Measurements from ENCODE around the gene FBN1.

DNA sequence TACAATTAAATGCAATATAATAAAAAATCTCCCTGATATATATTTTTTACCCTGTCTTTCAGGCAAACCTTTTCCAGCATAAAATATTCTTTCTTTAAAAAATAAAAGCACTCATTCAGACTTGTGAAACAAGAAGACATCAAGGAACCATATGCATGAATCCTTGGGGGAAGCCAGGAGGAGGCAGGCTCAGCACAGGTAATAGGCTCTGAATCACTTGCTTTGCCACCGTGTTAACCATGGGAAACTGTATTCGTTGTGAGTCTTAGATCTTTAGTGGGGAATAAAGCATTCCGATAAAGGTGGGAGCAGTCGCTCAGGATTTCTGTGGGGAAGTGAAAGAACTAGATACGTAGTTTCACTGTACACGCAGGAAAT, 42.4 kb downstream of the FBN1 start:
- TF ChIP-seq ZNF274 (IDR thresholded peaks at IDR 0.05; ENCODE audit: low read length) (no peak), ZNF274 (tag by site-specific recombination; IDR thresholded peaks at IDR 0.05; ENCODE audit: borderline replicate concordance) (no peak), ZNF148 (tag by site-specific recombination; IDR thresholded peaks at IDR 0.05; ENCODE audit: borderline replicate concordance) (no peak)

Measured in HEK293 (cell line).